ENCODE results near the gene GPC5.
"Not testable (repeated sequence)": the region's sequence is repeated elsewhere in the genome, so short reads cannot be mapped to it uniquely, and the experiment has no call there.

GPC5 gene

GRCh38 chr13:92513672-92514071 lies 1115.3 kb downstream of the GPC5 start:
- no peak for DNase-seq

- no peak for DNase-seq
Measured at GRCh38 chr13:92514420-92515125, 1116.2 kb downstream of the GPC5 start.

DNA sequence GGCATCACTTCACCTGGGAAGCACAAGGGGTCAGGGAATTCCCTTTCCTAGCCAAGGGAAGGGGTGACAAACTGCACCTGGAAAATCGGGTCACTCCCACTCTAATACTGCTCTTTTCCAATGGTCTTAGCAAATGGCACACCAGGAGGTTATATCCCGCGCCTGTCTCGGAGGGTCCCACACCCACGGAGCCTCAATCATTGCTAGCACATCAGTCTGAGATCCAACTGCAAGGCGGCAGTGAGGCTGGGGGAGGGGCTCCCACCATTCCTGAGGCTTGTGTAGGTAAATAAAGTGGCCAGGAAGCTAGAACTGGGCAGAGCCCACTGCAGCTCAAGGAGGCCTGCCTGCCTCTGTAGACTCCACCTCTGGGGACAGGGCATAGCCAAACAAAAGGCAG lies 1118.5 kb downstream of the GPC5 start:
- DNase-seq: not testable (repeated sequence)

- DNase-seq: not testable (repeated sequence)
Measured at GRCh38 chr13:92518622-92519021, 1120.2 kb downstream of the GPC5 start.

DNA sequence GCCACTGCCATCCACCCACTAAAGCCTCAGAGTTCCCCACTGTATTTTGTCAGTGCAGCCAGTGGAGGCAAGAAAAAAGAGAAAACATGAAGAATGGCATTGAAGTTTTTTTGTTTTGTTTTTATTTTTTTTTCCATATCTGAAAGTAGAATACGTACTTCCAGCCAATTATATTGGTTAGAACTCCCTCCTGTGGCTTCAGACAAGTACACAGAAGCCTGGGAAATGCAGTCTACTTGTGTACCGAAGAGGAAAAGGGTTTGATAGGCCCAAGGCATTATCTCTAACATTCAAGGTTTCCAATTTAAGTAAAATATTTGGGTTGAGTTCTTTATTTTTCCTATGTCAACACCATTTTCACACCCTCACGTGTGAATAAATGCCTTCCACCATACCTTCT lies 1131.9 kb downstream of the GPC5 start:
- DNase-seq: no peak

DNA sequence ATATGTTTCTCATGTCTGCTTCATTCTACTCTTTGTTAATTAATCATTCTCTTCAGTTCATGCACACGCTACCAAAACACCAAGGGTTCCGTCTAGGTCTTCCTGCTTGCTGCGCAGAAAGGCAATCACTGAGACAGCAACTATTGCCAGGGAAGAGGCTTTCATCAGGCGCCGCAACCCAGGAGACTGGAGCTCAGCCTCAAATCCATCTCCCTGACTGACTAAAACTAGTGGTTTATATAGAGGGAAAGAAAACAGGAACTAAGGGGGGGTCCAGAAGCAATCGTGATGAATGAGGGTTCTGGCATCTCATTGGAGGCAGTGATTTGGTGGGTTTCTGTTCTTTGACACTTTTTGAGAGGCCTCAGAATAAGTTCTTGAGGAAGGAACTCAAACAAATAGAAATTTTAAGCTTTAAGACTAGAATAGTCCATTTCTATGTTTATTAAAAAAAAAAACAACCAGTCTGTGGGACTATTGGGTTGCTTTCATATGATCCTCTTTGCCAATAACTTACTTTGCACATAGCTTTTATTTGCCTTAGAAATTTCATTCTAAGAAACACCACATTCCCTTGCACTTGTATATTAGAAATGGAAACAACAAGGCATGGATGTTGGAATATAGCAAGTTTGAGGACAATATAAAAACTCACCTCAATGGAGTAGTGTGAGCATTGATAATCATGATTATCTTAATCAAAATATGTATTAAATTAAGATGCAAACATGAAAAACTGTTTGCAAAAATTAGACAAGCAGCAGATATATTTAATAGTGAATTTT lies 1137.0 kb downstream of the GPC5 start:
- DNase-seq: no peak

GRCh38 chr13:92537471-92537870 lies 1139.0 kb downstream of the GPC5 start:
- DNase-seq: no peak

GRCh38 chr13:92538164-92538563 lies 1139.7 kb downstream of the GPC5 start:
- DNase-seq: no peak

DNA sequence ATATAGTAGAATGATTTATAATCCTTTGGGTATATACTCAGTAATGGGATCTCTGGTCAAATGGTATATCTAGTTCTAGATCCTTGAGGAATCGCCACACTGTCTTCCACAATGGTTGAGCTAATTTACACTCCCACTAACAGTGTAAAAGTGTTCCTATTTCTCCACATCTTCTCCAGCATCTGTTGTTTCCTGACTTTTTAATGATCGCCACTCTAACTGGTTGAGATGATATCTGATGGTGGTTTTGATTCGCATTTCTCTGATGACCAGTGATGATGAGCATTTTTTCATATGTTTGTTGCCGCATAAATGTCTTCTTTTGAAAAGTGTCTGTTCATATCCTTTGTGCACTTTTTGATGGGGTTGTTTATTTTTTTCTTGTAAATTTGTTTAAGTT lies 1140.7 kb downstream of the GPC5 start:
- not testable (repeated sequence) for DNase-seq

DNA sequence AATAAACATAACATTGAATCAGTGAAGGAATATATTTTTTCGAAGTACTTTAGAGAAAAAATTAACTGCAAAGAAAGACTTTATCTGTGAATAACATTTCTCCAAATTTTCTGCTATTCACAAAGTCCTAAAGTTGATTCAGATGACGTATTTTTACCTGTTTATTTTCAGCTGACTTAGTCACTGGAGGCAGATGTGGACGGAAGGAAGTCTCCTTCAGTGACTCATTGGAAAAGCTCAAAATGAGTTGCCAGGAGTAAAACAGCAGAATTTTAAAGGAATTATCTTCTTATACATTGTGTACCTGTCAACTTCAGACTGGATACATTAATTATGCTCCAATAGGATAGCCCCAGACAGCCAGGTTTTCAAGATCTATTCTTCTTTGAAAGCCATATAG lies 1148.8 kb downstream of the GPC5 start:
- no peak for DNase-seq

DNA sequence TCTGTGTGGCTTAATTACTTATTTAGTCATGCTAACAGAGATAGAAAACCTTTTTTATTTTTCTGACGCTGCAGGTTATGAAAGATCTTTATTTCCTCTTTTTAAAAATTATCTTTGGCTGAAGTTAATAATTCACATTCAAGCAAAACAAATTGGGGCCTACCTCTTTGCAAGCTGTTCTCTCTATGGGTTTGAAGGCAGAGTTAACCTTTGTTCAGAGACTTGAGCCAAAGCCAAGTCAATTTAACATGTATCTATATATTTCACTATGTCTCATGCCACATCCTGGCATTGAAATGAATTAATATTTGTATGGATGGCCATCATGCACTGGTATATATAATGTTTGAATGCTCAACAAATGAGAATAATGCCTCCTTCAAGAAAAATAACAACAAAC lies 1150.9 kb downstream of the GPC5 start:
- no peak for DNase-seq

- DNase-seq: no peak
Measured at GRCh38 chr13:92553470-92554114, 1155.2 kb downstream of the GPC5 start.

DNA sequence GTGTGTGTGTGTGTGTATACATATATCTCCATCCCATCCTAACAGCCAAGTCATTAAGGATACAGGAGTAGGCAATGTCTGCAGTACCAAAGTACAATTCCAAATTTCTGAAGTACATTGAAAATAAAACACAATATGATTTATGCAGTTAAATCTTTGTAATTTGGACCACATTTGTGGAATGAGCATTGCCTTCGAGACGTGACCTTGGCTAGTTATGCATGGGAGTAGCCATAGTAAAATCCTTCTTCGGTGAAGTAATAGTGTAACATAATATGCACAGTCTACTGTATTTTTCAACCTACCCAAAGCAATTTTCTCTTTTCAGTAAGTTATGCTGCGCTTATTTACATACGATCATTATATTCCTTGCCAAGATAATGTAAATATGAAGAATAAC lies 1162.5 kb downstream of the GPC5 start:
- DNase-seq: no peak

DNA sequence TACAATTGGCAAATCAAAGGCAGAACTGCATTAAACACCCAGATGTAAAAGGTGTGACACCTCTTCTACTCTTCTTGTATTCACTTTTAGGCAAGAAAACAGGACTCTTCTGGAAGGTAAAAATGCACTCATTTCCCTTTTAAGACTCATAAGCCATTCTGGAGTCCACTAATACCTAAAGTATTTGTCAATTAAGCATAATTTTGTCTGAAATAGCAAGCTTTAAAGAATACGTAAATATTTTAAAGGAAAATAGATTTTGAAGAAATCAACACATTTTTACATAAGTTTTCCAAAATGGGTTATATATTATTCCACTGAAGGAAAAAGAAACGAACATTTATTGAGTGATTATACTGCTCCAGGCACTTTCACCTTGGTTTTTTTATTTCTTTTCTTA lies 1166.5 kb downstream of the GPC5 start:
- DNase-seq: no peak

GRCh38 chr13:92566767-92567166 lies 1168.3 kb downstream of the GPC5 start:
- DNase-seq: no peak

GRCh38 chr13:92572190-92572589 lies 1173.8 kb downstream of the GPC5 start:
- no peak for DNase-seq

DNA sequence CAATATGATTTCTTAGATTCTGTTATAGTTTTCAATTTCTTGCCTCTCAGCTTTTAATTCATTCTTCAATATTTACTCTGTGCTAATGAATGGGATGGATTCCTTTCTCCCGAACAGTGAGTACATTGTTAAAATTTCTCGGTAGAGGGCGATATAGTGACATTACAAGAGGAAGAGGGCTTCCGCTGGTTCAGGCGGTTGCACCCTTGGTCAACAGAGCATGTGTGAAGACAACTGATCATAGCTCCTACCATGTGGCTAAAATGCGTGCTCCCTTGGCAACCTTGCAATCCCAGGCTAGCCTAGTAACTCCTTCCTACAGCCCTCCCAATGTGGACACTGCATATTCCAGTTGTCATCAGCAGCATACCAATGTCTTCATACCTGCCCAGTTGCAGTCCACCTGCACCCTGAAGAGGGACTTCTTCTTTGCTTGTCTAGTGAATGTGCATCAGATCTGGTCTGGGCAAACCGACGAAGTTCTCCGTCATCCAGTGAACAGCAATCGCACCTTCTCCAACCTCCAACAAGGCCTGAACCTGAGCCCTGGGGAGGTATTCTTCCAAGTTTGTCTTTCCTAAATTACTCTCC lies 1175.1 kb downstream of the GPC5 start:
- no peak for DNase-seq

DNA sequence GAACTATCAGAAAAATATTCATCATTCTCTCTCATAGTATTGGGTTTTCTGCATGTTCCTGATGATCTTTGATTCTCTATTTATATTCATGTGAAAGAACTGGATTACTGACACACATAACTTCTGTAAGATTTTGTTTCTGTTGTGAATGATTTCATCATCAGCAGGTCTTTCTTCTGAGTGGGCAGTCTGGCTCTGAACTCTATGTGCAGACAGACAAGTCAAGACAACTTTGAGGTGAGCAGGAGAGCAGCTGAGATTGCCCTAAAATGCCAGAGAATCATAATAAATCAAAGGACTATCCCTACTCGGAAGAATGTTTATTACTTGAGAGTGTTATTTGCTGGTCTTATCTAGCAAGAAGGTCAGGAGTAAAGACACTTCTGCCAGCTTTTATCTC lies 1176.1 kb downstream of the GPC5 start:
- DNase-seq: no peak

- DNase-seq: no peak
Measured at GRCh38 chr13:92575777-92576176, 1177.4 kb downstream of the GPC5 start.

DNA sequence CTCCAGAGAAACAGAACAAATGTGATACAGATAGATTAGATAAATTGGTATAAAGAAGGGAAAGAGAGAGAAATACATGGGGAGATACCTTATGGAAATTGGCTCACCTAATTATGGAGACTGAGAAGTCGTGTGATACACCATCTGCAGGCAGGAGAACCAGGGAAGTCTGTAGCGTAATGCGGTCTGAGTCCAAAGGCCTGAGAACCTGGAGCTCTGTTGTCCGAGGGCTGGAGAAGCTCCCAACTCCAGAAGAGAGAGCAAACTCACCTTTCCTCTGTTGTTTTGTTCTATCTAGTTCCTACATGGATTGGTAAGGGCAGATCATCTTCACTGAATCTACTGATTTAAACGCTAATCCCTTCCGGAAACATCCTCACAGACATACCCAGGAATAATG lies 1179.9 kb downstream of the GPC5 start:
- DNase-seq: no peak

DNA sequence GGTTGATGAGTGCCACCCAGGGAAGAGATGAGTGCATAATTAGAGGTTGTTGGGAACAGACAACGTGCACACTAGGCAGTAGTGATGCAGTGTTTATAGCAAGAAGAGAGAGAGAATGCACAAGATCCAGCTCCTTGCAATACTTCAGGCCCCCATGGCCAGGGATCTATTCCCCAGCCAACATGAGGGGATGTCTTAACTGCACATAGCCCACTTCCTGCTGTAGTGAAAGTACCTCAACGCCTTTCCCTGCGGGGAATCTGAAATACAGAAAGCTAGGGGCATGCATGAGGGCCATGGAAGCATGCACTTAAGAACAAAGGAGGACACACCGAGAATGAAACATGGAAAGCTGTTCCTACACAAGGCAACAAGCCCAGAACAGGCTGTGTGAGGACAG lies 1191.5 kb downstream of the GPC5 start:
- DNase-seq: no peak

DNA sequence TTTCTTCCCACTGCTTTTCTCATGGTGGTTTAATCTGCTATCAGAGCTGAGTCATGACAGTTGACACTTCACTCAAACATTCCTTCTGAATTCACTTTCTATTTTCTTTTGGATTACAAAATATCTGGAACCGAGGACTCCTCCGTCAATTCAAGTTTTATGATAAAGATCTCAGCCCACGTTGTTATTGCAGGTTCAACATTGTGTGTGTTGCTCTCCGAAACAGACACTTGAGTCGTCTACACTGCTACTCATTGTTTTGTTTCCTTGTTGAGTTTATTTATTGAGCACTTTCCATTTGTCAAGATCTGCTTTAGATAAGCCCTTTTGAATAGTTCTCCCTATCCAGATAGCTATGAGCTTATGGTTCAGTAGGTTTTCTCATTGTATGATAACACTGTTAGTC lies 1192.1 kb downstream of the GPC5 start:
- DNase-seq: no peak

DNA sequence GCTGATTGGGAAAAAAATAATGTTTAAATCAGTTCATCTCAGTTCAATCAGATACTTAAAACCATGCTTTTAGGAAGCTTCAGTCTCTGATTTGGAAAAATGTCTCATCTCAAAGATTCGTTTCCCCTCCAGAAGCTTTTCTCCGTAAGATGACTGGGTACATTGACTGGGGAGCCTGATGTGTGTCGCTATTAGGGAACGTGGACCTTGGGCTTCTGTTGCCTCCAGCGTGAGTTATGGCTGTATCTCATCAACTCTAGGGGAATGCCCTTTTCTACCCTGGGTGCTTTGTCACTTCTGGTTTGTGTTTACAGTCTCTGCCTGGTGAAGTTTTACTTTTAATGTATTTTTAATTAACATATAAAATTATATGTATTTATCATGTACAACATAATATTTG lies 1192.7 kb downstream of the GPC5 start:
- no peak for DNase-seq

- DNase-seq: no peak
Measured at GRCh38 chr13:92592757-92593156, 1194.3 kb downstream of the GPC5 start.
